Upper lobe of right lung (tissue), 1 donor: ENCODE results near the gene GALNT18. TPM values are rescaled to one million over a fixed set of nuclear protein-coding genes. Genes with fewer than 3 reads are reported as not detected.

Experiments used
- ATAC-seq: fragments of 200-7000 bp; cut with Tn5 transposase; one replicate; pipeline ENCODE4 v1.9.1; 2020; ENCODE audit warnings: mild to moderate bottlenecking, moderate library complexity
- DNase-seq: peaks from one replicate; pipeline ENCODE4 v3.0.0-alpha.2; 2020
- H3K27ac ChIP-seq: fragments of 200-600 bp; one replicate; pipeline ENCODE4 v1.8.0; 2022
- H3K27me3 ChIP-seq: fragments of 200-600 bp; one replicate; pipeline ENCODE4 v1.8.0; 2022; ENCODE audit warnings: mild to moderate bottlenecking
- H3K36me3 ChIP-seq: fragments of 200-600 bp; one replicate; pipeline ENCODE4 v1.8.0; 2022
- H3K4me1 ChIP-seq: fragments of 200-600 bp; one replicate; pipeline ENCODE4 v1.8.0; 2022
- H3K4me3 ChIP-seq: fragments of 200-600 bp; one replicate; pipeline ENCODE4 v1.8.0; 2022; ENCODE audit warnings: mild to moderate bottlenecking
- H3K9me3 ChIP-seq: fragments of 200-600 bp; one replicate; pipeline ENCODE4 v1.8.0; 2022
- intact Hi-C: fragments of 100-400 bp; cut with DNase I; formaldehyde crosslinking; loops from one replicate; pipeline ENCODE4 v1.11.0; 2022
- total RNA-seq: library from RNA; stranded (reverse); fragmentation: NEBNext Ultra II Directional; extraction: Animal tissue kit (Norgen Biotek cat#: 25700); gene quantifications from one replicate; pipeline ENCODE4 v1.2.1, GENCODE V29; 2021
- TF ChIP-seq, protein P1 (sequence below): fragments of 200-600 bp; IDR thresholded peaks from one replicate; pipeline ENCODE4 v1.8.0; 2022; ENCODE audit warnings: antibody characterized with exemption
- donor health status: DM: no; HTN: yes; CAD: no; lungs with severe emphysema.

The GALNT18 gene
- total RNA-seq, 1 donor from 2014 or later: 55.5 TPM

GRCh38 chr11:11510939-11511338, 110.9 kb downstream of the GALNT18 start:
- TF ChIP-seq, protein P1, sequence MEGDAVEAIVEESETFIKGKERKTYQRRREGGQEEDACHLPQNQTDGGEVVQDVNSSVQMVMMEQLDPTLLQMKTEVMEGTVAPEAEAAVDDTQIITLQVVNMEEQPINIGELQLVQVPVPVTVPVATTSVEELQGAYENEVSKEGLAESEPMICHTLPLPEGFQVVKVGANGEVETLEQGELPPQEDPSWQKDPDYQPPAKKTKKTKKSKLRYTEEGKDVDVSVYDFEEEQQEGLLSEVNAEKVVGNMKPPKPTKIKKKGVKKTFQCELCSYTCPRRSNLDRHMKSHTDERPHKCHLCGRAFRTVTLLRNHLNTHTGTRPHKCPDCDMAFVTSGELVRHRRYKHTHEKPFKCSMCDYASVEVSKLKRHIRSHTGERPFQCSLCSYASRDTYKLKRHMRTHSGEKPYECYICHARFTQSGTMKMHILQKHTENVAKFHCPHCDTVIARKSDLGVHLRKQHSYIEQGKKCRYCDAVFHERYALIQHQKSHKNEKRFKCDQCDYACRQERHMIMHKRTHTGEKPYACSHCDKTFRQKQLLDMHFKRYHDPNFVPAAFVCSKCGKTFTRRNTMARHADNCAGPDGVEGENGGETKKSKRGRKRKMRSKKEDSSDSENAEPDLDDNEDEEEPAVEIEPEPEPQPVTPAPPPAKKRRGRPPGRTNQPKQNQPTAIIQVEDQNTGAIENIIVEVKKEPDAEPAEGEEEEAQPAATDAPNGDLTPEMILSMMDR: no peak
- ATAC-seq: peak; percentile 62
- intact Hi-C loops: no loop called here

GRCh38 chr11:11505692-11506091, 116.1 kb downstream of the GALNT18 start:
- Histone ChIP-seq H3K9me3 (no peaks in the 10 kb centered on the region), H3K4me3 (no peak overlapping the region), H3K4me1 (peaks cover 21% of the 10 kb centered on the region), H3K27ac (no peak overlapping the region), H3K27me3 (no peaks in the 10 kb centered on the region), H3K36me3 (no peaks in the 10 kb centered on the region)
- no peak for ATAC-seq
- TF ChIP-seq, protein P1: no peak
- DNase-seq: no peak
- intact Hi-C loops: no loop called here

More at GRCh38 chr11:11510939-11511338, 110.9 kb downstream of the GALNT18 start:
- Histone ChIP-seq H3K27me3 (no peaks in the 10 kb centered on the region), H3K36me3 (no peaks in the 10 kb centered on the region), H3K4me3 (no peak overlapping the region), H3K4me1 (no peaks in the 10 kb centered on the region), H3K27ac (peak overlapping the region; percentile 11), H3K9me3 (no peaks in the 10 kb centered on the region)
- DNase-seq: no peak

DNA sequence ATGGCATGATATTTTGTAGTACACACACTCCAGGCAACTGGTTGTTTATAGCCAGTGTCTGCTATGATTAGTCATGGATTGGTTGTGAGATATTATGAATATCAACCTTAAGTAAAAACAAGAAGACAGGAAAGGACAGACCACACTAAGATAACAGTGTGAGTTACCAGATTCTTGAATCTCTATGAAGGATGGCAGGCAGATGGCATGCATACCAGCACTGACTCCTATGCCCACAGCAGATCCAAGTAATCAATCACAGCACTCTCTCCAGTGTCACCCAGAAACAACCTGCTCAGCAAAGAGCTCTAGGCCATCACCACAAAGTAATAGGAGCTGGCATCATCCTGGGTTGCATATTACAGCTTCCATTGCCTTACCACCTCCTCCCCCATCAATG, 116.6 kb downstream of the GALNT18 start:
- intact Hi-C loops: no loop called here
- Histone ChIP-seq H3K27ac (no peak overlapping the region), H3K9me3 (no peaks in the 10 kb centered on the region), H3K4me1 (peaks cover 21% of the 10 kb centered on the region), H3K4me3 (no peak overlapping the region), H3K27me3 (no peaks in the 10 kb centered on the region), H3K36me3 (no peaks in the 10 kb centered on the region)
- no peak for DNase-seq
- no peak for ATAC-seq
- TF ChIP-seq, protein P1: no peak

DNA sequence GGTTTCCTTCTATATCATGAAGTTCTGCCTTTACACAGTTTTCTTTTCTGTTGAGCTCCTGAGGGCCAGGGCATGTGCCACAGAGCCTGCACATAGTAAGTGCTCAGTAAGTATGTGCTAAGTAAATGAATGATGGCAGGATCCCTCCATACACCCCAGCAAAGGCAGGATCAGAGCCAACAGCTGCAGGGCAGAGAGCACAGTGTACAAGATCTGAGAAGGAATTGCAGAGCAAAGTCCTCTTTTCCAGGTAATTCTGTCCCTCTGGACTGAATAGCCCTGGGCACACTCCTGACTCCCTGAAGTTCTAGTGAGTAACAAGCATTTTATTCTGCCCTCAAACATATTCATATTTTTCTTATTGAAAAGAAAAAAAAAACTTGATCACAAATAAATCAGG, 117.7 kb downstream of the GALNT18 start:
- ATAC-seq: no peak
- Histone ChIP-seq H3K36me3 (no peaks in the 10 kb centered on the region), H3K4me3 (no peak overlapping the region), H3K27ac (no peak overlapping the region), H3K4me1 (peaks cover 21% of the 10 kb centered on the region), H3K27me3 (no peaks in the 10 kb centered on the region), H3K9me3 (no peaks in the 10 kb centered on the region)
- DNase-seq: no peak
- intact Hi-C loops: no loop called here
- TF ChIP-seq, protein P1: no peak

- TF ChIP-seq, protein P1: no peak
- Histone ChIP-seq H3K36me3 (no peaks in the 10 kb centered on the region), H3K27me3 (no peaks in the 10 kb centered on the region), H3K27ac (peak overlapping the region; percentile 1), H3K9me3 (no peaks in the 10 kb centered on the region), H3K4me1 (peaks cover 21% of the 10 kb centered on the region), H3K4me3 (no peak overlapping the region)
- ATAC-seq (peak; percentile 56), DNase-seq (no peak)
- intact Hi-C loops: no loop called here
Measured at GRCh38 chr11:11502263-11502861, 119.4 kb downstream of the GALNT18 start.
